IPS DF 6.9 (cell line): ENCODE results near the gene FOXG1.

Experiments used
- DNase-seq: peaks from one replicate; pipeline ENCODE4 v3.0.0-alpha.2; 2013; ENCODE audit warnings: low read depth, low spot score
- H3K27ac ChIP-seq: one replicate; pipeline ENCODE4 v1.5.1; 2013; ENCODE audit warnings: low read length, control low read depth
- H3K27me3 ChIP-seq: 2 replicates; pipeline ENCODE4 v1.6.1; 2013; ENCODE audit warnings: mild to moderate bottlenecking, low read length; ENCODE audit not compliant: control insufficient read depth, insufficient read depth
- H3K36me3 ChIP-seq: 2 replicates; pipeline ENCODE4 v1.6.1; 2013; ENCODE audit warnings: low read length; ENCODE audit not compliant: control insufficient read depth, insufficient read depth
- H3K4me1 ChIP-seq: 2 replicates; pipeline ENCODE4 v1.6.1; 2013; ENCODE audit warnings: low read length; ENCODE audit not compliant: control insufficient read depth, insufficient read depth
- H3K4me3 ChIP-seq: 2 replicates; pipeline ENCODE4 v1.5.1; 2013; ENCODE audit warnings: mild to moderate bottlenecking, low read length
- H3K9me3 ChIP-seq: 2 replicates; pipeline ENCODE4 v1.6.1; 2013; ENCODE audit warnings: low read length, inconsistent platforms; ENCODE audit not compliant: control insufficient read depth, insufficient read depth
- WGBS: extraction: QIAGEN DNeasy Blood & Tissue Kit; methylation state at CpG from one replicate; pipeline ENCODE4 v1.1.7; 2013; ENCODE audit warnings: mixed read lengths, missing lambda C conversion rate; ENCODE audit not compliant: insufficient read length, insufficient coverage; 5-methylcytosine and 5-hydroxymethylcytosine counted together

FOXG1 gene

DNA sequence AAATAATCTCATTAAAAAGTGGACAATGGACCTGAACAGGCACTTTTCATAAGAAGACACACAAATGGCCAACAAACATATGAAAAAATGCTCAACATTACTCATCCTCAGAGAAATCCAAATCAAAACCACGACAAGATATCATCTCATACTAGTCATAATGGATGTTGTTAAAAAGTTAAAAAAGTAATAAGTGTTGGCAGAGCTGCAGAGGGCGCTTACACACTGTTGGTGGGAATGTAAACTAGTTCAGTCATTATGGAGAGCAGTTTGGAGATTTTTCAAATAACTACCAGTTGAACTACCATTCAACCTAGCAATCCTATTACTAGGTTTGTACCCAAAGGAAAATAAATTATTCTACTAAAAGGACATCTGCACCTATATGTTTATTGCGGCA, 47.2 kb downstream of the FOXG1 start:
- H3K9me3 ChIP-seq: no peaks in the 10 kb centered on the region
- H3K36me3 ChIP-seq: no peaks in the 10 kb centered on the region
- no peak for DNase-seq
- H3K27ac ChIP-seq: no peak overlapping the region
- no CpG with 5 or more reads among the region's 3 CpGs for WGBS
- H3K27me3 ChIP-seq: no peaks in the 10 kb centered on the region
- H3K4me3 ChIP-seq: no peak overlapping the region
- no peaks in the 10 kb centered on the region for H3K4me1 ChIP-seq
